NCI-H1694 (cell line): ENCODE results near the gene MPP3.
"Not testable (repeated sequence)": the region's sequence is repeated elsewhere in the genome, so short reads cannot be mapped to it uniquely, and the experiment has no call there.

Source experiments
- DNase-seq: peaks from one replicate; lab custom pipeline; 2025; lab: John Stamatoyannopoulos, UW

Gene MPP3

GRCh38 chr17:43808076-43808475, 24.9 kb downstream of the MPP3 start:
- no peak for DNase-seq

- DNase-seq = no peak
Measured at GRCh38 chr17:43805117-43805516, 27.8 kb downstream of the MPP3 start.

DNA sequence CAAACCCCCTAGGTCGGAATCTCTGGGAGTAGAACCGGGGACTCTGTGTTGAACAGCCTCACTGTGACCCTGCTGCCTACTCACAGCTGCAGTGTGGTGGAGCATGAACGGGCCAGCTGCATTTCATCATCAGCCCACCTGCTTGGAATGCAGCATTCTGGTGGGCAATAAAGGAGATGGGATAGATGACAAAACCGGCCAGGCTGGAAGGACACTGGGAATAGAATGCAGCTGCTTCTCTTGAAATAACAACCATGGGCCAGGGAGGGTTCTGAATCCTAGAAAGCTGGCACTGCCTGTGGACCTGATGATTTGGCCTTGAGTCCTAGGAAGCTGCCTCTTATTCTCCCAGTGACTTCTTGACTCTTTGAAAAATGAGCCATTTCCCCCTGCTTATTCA, 29.2 kb downstream of the MPP3 start:
- DNase-seq = peak; percentile 6

- DNase-seq = no peak
Measured at GRCh38 chr17:43801844-43802243, 31.1 kb downstream of the MPP3 start.

DNA sequence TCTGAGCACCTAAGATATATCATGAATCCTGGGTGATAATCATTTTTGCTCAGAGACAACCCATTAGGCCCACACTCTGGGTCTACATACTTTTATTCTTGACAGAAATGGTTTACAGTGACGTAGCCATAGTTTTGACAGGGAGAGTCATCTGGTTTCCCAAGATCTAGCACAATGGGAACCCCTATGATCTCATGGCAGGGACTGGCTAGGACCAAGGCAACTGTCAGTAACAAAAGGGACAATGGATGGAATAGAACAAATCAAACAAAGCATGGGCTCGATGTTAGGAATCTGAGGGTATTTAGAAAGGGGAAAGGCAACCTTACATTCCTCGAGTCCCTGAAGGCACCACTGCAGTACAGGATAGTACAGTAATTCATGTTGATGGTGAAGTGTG, 32.2 kb downstream of the MPP3 start:
- DNase-seq = no peak

DNA sequence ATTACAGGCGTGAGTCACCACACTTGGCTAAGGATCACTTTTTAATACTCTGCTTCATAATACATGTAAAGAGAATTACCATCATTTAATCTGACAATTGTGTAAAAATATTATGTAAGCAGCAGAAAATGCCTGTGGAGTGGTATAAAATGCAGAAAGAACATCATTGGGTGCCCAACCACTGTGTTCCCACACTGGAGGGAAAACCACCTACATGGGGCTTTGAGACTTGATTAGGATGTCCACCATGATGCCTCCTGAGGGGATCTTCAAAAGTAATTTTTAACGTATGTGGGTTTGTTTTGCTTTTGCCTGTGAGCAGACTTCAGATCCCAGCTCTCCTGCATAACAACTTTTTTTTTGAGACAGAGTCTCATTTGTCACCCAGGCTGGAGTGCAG, 33.9 kb downstream of the MPP3 start:
- DNase-seq = no peak

GRCh38 chr17:43798024-43798423, 34.9 kb downstream of the MPP3 start:
- not testable (repeated sequence) for DNase-seq

GRCh38 chr17:43792668-43793067, 40.3 kb downstream of the MPP3 start:
- not testable (repeated sequence) for DNase-seq

GRCh38 chr17:43791589-43791988, 41.4 kb downstream of the MPP3 start:
- peak; percentile 96 for DNase-seq

- DNase-seq = peak; percentile 51
Measured at GRCh38 chr17:43790311-43790940, 42.5 kb downstream of the MPP3 start.

GRCh38 chr17:43789482-43789881, 43.5 kb downstream of the MPP3 start:
- no peak for DNase-seq

DNA sequence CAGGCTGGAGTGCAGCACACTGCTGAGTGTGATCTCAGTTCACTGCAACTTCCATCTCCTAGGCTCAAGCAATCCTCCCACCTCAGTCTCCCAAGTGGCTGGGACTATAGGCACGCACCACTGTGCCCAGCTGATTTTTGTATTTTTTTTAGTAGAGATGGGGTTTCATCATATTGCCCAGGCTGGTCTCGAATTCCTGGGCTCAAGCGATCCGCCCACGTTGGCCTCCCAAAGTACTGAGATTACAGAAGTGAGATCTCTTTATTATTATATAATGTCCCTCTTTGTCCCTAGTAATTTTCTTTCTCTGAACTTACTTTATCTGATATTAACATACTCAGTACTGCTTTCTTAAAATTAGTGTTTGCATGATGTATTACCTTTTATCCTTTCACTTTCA, 44.4 kb downstream of the MPP3 start:
- no peak for DNase-seq

DNA sequence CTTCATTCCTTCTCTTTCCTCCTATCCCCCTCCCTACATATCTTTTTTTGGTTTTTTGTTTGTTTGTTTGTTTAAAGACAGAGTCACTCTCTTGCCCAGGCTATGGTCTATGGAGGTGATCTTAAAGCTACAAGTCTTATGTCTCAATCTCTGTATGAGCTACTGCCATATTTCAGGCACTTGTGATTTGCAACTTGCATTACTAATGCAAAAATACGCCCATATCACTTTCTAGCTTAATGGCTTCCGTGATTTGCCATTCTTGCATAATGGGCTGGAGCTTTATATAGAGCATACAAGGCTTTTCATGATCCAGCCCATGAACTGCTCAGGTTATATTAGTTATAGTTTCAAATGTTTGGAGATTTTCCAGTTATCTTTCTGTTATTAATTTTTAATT, 45.2 kb downstream of the MPP3 start:
- no peak for DNase-seq

DNA sequence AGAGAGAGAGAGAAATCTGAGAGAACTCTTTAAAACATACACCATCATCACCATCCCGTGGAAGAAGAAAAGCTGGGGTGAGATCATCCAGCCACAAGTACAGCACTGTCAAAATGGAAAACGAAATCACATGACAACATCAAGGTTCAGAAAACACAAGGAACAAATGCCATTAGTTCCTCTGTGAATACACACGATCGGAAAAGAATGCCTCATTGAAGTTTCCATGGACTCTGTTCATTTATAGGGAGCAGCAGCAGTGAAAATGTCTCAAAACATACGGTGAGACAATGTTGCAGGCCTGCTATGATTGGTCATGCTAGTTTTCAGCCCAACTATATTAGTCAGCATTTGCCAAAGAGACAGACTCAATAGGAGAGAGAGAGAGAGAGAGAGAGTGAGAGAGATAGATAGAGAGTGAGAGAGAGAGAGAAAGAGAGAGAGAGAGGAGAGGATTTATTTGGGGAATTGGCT, 48.3 kb downstream of the MPP3 start:
- no peak for DNase-seq

GRCh38 chr17:43784068-43784467, 48.9 kb downstream of the MPP3 start:
- no peak for DNase-seq

DNA sequence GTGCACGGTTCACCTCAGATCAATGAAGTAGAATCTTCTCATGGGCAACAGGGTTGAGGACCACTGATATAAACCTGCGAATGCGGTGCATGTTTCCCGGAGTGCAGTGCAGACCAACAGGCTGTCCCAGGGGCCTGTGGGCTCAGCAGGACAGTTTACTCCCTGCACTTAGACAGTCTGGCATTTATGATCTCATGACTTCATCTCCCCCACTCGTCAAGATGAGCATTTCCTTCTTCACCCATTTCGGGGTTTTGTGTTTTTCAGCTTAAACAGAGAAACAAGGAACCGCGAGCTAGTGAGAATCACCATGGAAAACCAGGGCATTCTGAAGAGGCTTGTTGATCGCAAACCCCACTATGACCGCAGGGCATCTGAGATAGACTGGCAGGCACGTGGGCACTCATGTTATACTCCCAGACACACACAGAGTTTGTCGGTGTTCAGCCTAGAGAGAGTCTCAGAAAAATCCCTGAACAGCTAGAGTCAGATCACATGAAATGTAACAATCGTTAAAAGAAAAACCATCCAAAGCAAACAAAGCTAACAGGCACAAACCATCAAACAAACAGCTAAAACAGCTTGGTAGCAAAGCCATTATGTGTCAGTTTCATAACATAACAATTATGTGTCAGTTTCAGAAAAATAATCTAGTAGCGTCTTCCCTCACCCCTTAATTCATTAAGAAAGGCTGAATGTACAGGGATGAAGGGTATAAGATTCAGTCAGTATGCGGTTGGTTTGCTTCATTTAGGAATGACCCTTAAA, 49.8 kb downstream of the MPP3 start:
- no peak for DNase-seq

GRCh38 chr17:43780135-43780534, 52.8 kb downstream of the MPP3 start, which contains the start of gene CFAP97D1:
Gene CFAP97D1 (plus strand): TSS chr17:43780435. CDS start chr17:43780463, 28 bp downstream.
- no peak for DNase-seq

DNA sequence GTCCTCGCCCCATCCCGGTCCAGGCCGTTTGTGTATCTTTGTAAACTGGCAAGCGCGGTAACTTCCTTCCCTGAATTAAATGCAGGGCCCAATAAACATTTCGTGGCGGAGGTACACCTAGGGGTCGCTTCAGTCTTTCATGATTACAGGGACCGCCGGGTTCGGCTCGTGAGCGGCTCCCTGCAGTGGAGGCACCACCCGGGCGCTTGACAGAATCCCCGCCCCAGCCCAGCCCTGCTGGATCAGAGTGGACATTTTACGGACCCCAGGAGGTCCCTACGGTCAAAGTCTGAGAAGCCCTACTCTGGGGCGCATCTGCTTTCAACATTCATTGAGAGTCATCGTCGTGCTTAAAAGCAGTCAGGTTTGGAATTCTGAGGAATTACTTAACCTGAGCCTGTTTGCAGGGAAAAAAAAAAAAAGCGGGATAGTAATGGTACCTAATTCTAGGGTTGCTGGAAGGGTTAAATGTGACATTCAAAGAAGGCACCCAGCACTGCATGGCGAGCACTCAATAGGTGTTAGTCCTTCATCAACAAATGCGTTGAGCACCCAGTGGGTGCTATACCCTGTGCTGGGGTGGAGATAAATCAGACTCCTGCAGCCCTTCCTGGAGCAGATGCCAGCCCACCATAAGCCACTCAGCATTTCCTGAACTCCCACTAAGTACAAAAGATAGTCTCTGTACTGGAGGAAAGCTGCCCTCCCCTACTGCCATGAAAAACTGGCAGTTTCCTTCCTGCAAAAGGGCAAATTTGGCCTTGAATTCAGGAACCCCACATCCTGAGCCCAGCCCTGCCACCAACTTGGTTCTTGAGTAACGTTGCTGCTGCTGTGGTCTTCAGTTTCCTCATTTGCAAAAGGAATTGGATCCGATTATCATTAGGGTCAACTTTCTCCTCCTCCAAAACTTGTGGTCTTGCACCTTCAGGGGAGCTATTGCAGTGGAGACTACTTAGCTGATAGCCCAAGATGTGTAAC, 53.5 kb downstream of the MPP3 start:
- DNase-seq = no peak

- DNase-seq = peak; percentile 16
Measured at GRCh38 chr17:43778337-43779144, 54.4 kb downstream of the MPP3 start, which contains the start of gene DUSP3. Gene DUSP3 (minus strand): TSS chr17:43778977. CDS start chr17:43778924, 53 bp downstream.

GRCh38 chr17:43774304-43775250, 58.4 kb downstream of the MPP3 start:
- DNase-seq = no peak
